NK-92 treated with Interleukin-12 subunit alpha and Interleukin-12 subunit beta, amount 100 ng/mL, for 24 hours (cell line): ENCODE measurements around the gene VAV3.
"Not testable (repeated sequence)": the region's sequence is repeated elsewhere in the genome, so short reads cannot be mapped to it uniquely, and the experiment has no call there.

Experiments
- DNase-seq: peaks from one replicate; lab custom pipeline; 2025; lab: John Stamatoyannopoulos, UW

Gene VAV3

DNA sequence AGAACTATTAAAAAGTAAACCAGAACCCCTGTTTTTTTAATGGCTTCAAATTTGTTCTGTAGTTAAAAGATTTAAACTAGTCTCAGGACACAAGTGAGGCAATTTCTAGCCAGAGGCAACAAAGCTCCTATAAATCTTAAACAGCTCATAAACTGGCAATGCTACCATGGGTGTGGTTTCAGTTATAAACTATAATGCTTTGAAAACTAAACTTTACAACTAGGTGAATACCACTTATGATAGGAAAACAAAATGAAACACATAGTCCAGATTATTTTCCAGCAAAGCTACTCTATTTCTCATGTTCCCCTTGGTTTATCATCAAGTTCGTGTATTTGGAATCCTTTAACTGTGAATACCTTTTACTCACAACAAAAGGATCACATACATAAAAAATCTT, 282.5 kb downstream of the VAV3 start:
- no peak for DNase-seq

DNA sequence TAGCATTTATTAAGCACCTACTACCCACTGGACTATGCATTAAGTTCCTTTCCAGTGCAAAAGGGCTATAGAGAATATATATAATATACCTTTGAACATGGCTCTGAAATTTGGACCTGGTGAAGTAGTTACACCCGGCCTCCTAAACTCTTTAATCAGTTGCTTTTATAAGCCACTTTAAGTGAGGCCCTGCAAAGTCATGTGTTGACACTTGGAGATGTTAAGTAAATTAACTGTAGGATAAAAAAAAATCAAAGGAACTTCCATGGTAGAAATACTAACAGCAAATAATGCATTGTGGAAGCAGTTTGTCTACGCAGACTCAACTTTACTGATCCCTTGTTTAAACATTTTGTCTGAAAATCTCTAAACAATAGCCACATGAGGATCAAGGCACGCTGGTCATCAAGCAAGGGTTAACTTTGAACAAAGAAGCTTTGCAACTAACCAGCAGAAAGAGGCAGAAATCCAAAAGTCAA, 283.9 kb downstream of the VAV3 start:
- DNase-seq = no peak

DNA sequence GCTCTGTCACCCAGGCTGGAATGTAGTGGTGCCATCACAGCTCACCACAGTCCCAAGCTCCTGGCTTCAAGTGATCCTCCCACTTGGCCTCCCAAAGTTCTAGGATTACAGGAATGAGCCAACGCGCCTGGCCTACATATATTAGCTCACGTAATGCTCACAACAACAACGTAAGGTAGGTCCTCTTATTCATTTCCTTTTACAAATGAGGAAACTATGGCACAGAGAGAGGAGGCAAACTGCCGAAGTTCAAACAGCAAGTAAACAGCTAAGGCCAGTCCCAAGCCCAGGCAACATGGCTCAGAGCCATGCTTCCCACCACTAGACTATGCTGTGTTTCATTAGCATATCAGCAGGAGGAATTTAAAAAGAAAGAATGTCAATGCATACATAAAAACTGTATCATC, 284.4 kb downstream of the VAV3 start:
- DNase-seq = no peak

DNA sequence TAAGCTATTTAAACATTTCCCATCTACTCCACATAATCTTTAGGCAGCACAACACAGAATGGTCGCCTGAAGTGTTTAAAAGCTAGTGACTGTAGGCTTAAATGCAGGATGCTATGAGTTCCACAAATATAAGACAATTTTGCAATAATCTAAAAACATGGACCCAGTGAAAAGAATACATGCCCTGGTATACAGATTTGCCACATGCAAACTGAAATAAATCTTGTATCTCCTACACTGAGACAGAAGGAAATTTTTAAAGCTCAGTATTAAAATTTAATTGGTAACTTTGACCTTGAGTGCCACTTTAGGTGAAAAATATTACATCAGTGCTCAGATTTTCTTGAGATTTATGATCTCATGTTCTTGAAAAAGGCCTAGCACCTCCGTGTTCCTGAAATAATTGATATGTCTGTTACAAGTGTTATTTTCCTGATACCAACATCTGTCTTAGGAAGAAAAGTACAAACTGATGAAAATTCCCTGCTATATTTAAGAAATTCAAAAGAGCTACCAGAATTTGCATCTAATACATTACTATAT, 285.5 kb downstream of the VAV3 start:
- no peak for DNase-seq

DNA sequence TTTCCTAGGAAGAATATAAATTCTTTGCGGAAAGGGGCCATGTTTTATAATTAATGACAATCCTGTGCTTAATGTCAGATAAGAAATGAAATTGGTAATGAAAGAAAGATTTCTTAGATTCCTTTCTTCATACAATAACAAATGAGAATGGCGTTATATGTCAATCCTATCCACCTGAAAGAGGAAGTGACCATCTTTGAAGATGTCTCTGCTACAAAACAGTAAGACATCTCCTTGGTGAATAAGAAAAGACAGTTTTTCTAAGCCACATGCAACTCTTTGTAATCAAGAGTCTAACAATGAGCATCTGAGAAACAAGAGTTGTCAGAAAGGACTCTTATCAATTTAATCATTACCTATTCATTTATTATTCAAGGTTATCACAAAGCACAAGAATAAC, 286.0 kb downstream of the VAV3 start:
- no peak for DNase-seq

DNA sequence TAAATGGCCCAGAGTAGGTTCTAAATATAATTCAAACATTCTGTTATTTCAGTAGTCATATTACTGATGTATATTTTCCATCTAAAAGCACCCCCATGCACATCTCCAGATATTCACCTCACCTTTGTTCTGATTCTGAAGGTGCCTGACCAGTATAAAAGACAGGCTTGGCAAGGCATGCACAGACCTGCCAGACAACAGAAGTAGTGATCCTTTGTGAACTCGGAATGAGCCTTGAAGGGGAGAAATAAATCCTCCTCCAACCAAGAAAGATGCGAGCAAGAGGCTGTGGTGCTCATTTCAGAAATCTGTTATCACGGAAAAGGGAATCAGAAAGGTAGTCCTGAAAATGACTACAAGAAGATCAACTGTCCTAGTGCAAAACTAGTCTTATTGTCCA, 287.3 kb downstream of the VAV3 start:
- no peak for DNase-seq

DNA sequence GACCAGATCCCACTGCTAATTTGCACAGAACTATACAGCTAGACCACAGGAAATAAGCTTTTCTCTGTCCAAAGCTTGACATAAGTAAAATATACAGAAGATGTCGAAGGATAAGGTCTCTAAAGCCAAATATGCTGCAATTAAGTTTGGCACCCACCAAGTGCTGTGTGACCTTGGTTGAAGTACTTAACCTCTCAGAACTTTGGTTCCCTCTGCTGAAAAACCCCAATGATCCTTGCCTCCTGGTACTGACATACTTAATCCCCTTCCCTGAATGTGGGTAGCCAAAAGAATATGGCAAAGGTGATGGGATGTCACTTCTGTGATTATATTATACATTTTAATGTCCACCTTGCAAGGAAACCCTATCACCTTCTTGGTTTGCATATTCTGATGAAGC, 290.5 kb downstream of the VAV3 start:
- no peak for DNase-seq

DNA sequence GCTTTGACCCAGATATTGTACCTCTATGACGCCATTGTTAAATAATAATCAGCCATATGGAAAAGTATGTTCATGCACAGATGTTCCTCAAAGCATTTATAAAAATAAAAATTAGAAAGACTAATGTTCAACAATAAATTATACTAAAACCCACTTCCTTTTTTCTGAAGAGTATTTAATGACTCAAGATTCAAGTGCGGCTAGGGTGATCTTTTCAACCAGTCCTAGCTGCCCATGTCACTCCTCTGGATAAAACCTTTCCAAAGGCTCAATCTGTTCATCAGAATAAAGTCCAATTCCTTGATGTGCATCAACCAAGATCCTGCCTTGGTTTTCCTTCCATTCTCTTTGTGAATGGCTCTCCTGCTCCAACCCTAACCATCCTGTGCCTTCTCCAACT, 292.0 kb downstream of the VAV3 start:
- no peak for DNase-seq

DNA sequence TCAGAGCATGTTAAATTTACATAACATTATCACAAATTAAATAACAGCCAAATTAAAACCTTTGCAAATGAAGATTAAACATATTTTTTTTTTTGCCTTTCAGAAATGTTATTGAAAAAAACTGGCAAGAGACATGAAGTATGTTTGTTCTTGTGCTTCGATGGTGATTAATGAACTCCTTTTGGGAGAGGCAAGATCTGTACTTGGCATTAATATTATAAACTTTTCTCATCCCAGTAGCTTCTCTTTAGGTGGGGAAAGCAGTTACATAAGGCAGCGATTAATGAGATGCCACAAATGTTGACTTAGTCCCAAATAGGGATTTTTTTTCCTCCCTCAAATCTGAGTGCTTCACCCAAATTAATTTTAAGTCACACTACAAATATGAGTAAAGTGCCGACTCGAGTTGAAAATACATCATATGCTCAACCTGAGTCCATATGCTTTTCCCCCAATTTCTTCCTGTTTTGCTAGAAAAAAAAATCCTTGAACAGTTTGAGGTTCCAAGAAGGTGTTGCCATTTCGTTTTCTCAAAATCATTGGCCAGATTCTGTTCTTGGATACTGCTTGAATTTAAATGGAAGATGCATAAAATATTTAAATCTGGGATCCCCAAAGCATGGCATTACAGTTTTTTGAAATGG, 294.5 kb downstream of the VAV3 start:
- no peak for DNase-seq

DNA sequence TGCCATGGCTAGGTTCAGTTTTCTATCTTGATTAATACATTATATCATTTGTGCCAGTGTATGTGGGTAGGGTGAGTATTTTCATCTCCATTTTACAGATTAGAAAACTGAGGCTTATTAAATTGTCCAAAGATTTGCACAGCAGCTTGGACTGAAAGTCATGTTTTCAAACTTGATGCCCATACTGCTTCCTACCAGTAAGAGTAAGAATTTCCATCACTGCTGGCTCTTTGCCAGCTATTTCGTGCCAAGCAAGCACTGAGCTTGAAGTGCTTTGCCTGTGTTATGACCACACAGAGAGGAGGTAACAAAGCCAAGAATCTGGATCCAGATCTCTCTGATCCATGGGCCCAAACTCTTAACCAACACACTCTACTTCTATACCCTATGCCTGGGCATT, 295.0 kb downstream of the VAV3 start:
- DNase-seq = no peak

DNA sequence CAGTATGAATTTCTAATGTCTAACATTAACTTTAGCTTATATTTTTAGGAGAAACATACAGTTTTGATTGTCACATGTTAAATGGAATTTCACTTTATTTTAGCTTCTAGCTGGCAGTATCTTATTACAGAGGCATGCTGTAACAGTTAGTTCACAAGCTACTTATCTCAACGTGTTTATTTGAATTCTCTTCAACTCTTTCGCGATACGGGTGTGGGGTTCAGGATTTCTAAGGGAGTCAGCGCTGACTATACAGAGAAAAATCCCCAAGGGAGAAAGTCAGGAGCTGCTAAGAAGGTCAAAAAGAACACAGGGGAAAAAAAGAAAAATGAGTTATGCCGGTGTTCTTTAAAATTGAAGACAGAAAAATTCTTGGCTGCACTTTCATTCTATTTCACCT, 296.2 kb downstream of the VAV3 start:
- no peak for DNase-seq

DNA sequence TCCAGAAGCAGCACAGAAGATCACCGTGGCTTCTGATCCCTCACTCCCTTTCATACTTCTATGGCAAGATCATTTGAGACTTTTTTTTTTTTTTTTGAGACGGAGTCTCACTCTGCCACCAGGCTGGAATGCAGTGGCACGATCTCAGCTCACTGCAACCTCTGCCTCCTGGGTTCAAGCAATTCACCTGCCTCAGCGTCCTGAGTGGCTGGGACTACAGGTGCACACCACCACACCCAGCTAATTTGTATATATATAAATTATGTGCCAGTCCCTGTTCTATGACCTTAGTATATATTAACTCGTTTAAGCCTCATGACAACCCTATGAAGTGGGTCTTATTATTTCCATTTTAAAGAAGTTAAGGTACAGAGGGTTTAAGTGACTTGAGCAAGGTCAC, 298.5 kb downstream of the VAV3 start:
- DNase-seq = no peak

DNA sequence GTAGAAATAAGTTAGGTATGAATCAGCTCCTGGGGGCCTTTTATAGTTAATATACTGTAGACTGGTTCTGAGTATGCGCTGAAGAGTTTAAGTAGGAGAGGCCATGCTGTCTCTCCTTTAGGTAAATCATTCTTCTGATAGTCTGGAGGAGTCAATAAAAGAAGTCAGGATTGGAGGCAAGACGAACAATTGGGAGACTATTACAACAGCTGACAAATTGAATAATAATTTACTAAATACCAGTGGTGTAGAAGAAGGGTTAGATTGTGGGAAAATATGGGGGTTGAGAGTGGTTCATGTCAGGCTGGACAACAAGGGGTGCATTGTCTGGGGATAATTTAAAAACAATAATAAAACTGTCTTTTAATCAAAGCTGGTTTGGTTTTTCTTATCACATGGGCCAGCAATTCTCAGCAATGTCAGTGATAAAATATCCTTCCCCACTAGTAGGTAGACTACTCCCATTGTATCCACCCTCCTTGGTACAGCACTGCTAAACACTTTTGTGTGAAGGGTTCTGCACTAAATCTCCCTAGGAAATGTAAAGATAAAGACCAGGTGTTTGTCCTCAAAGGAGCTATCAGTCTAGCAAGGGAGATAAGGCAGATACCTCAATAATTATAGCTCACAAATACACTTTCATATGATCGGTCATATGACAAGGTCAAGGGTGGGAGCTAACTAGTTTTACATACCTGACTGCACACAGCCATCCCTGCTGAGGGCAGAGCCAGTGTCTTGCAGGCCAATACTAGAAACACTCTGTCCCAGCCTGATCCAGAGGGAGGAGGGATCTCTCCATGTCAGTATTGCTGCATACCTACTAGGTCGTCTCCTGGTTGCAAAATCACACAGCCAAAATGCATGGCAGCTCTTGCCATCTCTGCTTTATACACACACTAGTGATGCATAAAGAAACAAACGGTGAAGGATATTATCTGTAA, 299.7 kb downstream of the VAV3 start:
- DNase-seq = no peak

DNA sequence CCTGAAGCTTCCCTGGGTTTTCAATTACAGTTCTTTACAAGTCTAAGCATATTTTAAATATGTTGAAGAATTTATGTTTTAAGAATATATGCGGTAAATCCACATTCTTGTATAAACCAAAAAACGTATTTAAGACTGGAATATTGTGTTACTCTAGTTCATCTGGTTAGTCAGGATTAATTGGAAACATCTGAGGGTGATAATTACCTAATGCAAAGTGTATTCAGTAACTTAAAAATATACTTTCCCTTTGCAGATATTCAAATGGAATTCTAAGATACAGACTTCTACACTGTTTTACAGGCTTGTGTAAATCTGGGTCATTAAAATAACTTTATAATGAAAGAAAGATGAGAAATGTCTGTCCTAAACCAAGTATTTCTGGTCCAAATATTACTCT, 302.0 kb downstream of the VAV3 start:
- no peak for DNase-seq

DNA sequence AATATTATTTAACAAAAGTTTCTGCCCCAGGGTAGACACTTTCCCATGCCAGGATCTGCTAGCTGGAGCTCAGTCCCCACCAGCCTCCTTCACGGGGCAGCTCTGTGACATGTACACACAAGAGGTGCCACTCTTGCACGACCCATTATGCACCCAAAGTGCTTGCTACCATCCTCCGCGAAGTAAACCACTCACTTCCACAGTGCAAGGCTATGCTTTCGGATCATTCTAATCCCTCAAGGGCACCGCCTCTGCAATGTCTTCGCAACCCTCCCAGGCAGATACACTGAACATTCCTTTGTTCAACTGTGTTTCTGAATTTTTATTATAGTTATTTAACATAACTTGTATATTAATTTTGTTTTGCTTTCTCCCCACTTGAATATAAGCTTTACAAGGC, 303.8 kb downstream of the VAV3 start:
- DNase-seq = no peak

DNA sequence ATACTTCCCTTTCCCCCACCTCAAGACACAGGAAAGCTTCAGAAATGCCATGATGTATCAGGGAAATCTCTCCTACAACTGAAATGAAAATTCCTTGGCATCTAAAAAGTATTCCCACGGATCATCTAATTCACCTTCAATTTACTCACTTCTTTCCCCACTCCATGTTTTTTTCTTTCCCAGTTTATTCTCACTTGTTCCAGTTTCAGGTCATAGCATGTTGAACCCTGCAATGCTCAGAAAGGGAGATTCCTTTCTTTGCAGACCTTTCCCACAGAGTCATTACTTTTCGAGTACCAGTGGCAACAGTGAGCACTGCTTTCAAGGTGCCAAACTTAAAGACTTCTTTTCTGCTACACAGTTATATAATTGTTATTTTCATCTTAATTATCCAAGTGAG, 305.0 kb downstream of the VAV3 start:
- no peak for DNase-seq

DNA sequence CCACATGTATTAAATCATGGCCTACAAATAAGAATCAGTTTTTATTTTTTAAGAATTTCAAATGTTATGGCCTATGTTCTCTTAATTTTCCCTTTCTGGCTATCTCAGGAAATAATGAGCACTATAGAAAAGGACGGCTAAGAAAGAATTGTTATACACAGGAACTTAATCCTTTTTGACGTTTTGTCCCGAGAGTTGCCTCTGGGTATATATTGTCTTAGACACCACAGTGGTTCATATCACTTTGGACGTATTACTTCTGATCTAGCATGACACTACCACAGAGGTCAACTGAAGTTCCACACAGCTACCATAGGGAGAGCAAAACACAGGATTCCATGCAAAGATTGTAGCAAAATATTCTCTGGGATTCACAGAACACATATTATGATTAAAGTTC, 307.6 kb downstream of the VAV3 start:
- DNase-seq = no peak

DNA sequence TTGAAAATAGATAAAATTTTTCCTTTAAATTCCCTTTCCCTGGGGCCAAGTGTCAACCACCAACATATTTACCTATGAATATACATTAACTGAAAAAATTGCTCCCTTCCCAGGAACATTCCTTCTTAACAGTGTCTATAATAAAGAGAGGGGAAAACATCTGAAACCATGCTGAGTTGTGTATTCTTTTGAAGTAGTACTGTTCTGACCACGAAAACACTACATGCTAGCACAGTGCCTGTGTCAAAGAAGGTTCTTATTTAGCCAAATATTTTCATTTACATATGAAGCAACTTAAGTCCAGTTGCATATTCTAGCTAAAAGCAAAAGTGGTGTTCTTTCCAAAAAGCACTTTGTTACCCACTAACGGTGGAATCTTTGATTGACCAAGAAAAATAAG, 311.2 kb downstream of the VAV3 start:
- no peak for DNase-seq

DNA sequence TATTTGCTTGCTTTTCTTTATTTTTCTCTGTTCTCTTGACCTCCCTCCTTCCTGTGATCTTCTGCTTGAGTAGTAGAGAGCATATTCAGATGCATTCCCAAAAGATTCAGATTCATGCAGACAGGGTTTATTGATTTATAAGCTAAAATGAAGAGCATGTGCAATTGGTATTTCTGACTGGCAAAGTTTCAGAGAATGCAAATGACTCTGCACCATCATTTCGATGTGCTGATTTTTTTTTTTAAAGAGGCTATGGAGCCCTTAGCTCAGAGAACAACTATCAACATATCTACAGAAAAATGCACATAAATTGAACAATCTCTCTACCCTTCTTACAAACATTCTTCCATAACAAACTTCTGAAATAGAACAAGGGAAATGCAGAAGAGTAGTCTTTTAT, 312.0 kb downstream of the VAV3 start:
- no peak for DNase-seq

DNA sequence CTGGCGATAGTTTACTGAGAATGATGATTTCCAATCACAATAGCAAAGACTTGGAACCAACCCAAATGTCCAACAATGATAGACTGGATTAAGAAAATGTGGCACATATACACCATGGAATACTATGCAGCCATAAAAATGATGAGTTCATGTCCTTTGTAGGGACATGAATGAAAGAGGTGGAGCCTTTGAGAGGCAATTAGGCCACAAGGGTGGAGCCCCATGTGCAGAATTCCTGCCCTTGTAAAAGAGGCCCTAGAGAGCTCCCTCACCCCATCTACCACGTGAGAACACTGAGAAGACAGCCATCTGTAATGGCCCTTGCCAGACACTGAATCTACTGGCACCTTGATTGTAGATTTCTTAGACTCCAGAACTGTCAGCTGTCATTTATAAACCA, 314.2 kb downstream of the VAV3 start:
- DNase-seq = not testable (repeated sequence)

DNA sequence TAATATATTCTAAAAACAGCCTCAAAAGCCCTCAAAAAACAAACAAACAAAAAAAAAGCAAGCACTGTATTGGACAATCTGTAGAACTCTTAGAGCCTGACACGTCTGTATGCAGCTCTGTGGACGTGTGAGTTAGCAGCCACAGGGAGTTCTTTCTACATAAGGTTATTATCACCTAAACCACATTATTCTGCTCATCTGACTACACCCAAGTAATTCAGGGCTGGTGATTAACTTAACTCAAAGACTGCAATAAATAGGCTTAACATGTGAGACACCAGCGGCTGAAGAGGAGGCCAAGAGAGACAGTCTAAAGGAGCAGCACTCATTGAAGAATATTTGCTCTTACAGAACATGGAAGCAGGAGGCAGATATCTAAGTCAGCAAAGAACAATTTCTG, 316.0 kb downstream of the VAV3 start:
- no peak for DNase-seq

DNA sequence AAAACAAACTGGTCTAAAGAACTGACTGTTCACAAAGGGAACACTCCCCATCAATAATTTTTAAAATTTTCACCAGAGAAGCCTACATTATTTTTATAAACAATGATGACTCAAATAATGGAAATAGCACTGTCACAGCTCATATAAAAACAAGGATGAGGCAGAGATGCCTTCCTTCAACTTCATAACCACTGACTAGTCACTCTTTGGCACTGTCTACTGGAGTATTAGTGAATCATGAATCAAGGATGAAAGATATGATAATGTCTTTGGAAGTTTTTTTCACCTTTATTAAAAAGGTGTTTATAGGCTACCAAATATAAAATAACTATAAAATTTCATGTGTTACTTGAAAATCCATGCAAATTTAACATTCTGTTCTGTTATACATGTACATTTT, 316.9 kb downstream of the VAV3 start:
- DNase-seq = no peak

DNA sequence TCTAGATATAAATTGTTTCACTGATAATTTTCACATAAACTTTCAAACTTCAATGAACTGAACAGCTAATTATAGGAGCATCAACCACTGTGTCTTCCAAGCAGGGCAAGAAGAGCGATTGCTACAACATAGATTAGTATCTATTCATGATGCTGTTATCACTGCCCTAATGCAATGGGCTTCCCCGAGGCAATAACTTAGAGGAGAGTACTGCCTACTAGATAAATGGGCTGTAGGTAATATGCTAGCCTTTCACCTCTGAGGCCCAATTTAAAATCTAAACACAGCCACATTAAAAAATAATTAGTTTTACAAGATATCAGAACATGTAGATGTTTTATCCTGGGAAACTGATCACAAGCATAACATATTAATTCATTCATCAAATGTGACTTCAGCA, 318.0 kb downstream of the VAV3 start:
- no peak for DNase-seq
